Measurements from ENCODE around the gene WNT3A. TPM values are rescaled to one million over a fixed set of nuclear protein-coding genes. Genes with fewer than 3 reads are reported as not detected.
A peak's percentile ranks its signal among the peaks of the same experiment; 100 is the strongest.

The WNT3A gene
- total RNA-seq, 2 donors from 2014 or later = not detected

GRCh38 chr1:228085287-228085951, 78.6 kb downstream of the WNT3A start:
- Histone ChIP-seq H3K9me3 (no peaks in the 10 kb centered on the region), H3K4me1 (ENCODE audit: control insufficient read depth in 1 of 2, low read depth in 2 of 2) (peaks cover 65 to 80% of the 10 kb centered on the region in 2 donors), H3K4me3 (peak overlapping the region; percentile 99), H3K27ac (peak overlapping the region in 1 of 2 donors; percentile 99), H3K27me3 (replicated peaks; ENCODE audit: insufficient read depth) (no peaks in the 10 kb centered on the region), H3K36me3 (no peaks in the 10 kb centered on the region)
- TF ChIP-seq CTCF (IDR thresholded peaks at IDR 0.05) = no peak
- DNase-seq (ENCODE audit: low spot score) (no peak), ATAC-seq (ENCODE audit: insufficient number of reproducible peaks, low FRiP score, low read depth) (no peak)

GRCh38 chr1:228087771-228088251, 81.0 kb downstream of the WNT3A start:
- peak overlapping the region in 1 of 2 donors; percentile 18 for H3K27ac ChIP-seq
- ATAC-seq (ENCODE audit: insufficient number of reproducible peaks, low FRiP score, low read depth) (no peak), DNase-seq (ENCODE audit: low spot score) (no peak)
- TF ChIP-seq CTCF (IDR thresholded peaks at IDR 0.05) = no peak
- no peaks in the 10 kb centered on the region for H3K9me3 ChIP-seq
- no peaks in the 10 kb centered on the region for H3K36me3 ChIP-seq
- H3K4me1 ChIP-seq (ENCODE audit: control insufficient read depth in 1 of 2, low read depth in 2 of 2) = peaks cover 70 to 90% of the 10 kb centered on the region in 2 donors
- no peaks in the 10 kb centered on the region for H3K27me3 ChIP-seq (replicated peaks; ENCODE audit: insufficient read depth)
- H3K4me3 ChIP-seq = peak overlapping the region; percentile 50

- DNase-seq (ENCODE audit: low spot score) (no peak), ATAC-seq (ENCODE audit: insufficient number of reproducible peaks, low FRiP score, low read depth) (no peak)
- Histone ChIP-seq H3K4me1 (ENCODE audit: control insufficient read depth in 1 of 2, low read depth in 2 of 2) (peaks cover 70 to 90% of the 10 kb centered on the region in 2 donors), H3K27ac (no peak overlapping the region), H3K27me3 (replicated peaks; ENCODE audit: insufficient read depth) (no peaks in the 10 kb centered on the region), H3K36me3 (no peaks in the 10 kb centered on the region), H3K9me3 (no peaks in the 10 kb centered on the region), H3K4me3 (peak overlapping the region; percentile 50)
- TF ChIP-seq CTCF (IDR thresholded peaks at IDR 0.05) = no peak
These were observed 82.0 kb downstream of the WNT3A start for GRCh38 chr1:228088586-228089498.

- H3K27me3 ChIP-seq (replicated peaks; ENCODE audit: insufficient read depth) = no peaks in the 10 kb centered on the region
- peaks cover 6% of the 10 kb centered on the region for H3K9me3 ChIP-seq
- H3K4me1 ChIP-seq (ENCODE audit: control insufficient read depth in 1 of 2, low read depth in 2 of 2) = peaks cover 67 to 81% of the 10 kb centered on the region in 2 donors
- no peaks in the 10 kb centered on the region for H3K36me3 ChIP-seq
- peak overlapping the region; percentile 15 for H3K4me3 ChIP-seq
- ATAC-seq (ENCODE audit: insufficient number of reproducible peaks, low FRiP score, low read depth) (no peak), DNase-seq (ENCODE audit: low spot score) (no peak)
- no peak overlapping the region for H3K27ac ChIP-seq
- no peak for TF ChIP-seq CTCF (IDR thresholded peaks at IDR 0.05)
These were observed 83.0 kb downstream of the WNT3A start for GRCh38 chr1:228089519-228090380.
